Activated T-cell treated with anti-CD3 and anti-CD28 coated beads, Interleukin-2, amount 50 U/mL, for 24 hours (primary cell): Measurements from ENCODE around the gene IL31.
A peak's percentile ranks its signal among the peaks of the same experiment; 100 is the strongest.

ENCODE experiments used
- DNase-seq: peaks from one replicate; pipeline ENCODE4 v3.0.0-alpha.2; 2020
- H3K27ac Mint-ChIP-seq: 2 replicates; pipeline ENCODE4 v1.8.0; 2020; ENCODE audit warnings: mild to moderate bottlenecking, mixed read lengths
- H3K27me3 Mint-ChIP-seq: 2 replicates; pipeline ENCODE4 v1.8.0; 2020; ENCODE audit warnings: mixed read lengths
- H3K36me3 Mint-ChIP-seq: 2 replicates; pipeline ENCODE4 v1.8.0; 2020; ENCODE audit warnings: low read depth, mixed read lengths
- H3K4me1 Mint-ChIP-seq: 2 replicates; pipeline ENCODE4 v1.8.0; 2020; ENCODE audit warnings: low read depth, mixed read lengths
- H3K4me3 Mint-ChIP-seq: 2 replicates; pipeline ENCODE4 v1.8.0; 2020; ENCODE audit warnings: mild to moderate bottlenecking, moderate library complexity, mixed read lengths
- H3K9me3 Mint-ChIP-seq: 2 replicates; pipeline ENCODE4 v1.8.0; 2020; ENCODE audit warnings: mixed read lengths

IL31 gene

DNA sequence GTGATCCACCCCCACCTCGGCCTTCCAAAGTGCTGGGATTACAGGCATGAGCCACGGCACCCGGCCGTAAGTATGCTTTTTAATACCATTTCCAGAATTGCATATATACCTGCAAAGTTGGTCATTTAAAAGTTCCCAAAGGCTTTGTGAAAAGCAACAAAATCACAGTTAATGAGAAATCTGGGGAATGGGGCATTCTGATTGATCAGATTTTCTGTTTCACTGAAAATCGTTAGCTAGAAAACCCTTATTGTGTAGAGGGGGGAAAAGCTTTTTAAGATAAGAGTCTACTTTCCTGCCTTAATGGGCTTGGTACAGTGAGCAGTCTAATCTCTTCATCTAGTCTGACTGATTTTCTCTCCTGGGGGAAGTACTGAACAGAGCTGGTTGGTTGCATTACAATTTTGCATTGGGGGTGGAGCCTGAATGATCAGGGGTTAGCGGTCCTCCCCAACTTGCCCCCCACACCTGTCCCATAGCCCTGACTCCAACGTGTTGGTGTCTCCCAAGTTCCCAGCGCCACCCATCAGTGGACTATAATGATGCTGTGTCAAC lies 23.8 kb downstream of the IL31 start:
- no peaks in the 10 kb centered on the region for H3K9me3 Mint-ChIP-seq
- peaks cover 8% of the 10 kb centered on the region for H3K4me1 Mint-ChIP-seq
- no peaks in the 10 kb centered on the region for H3K27me3 Mint-ChIP-seq
- H3K4me3 Mint-ChIP-seq = no peak overlapping the region
- H3K36me3 Mint-ChIP-seq = no peaks in the 10 kb centered on the region
- no peak overlapping the region for H3K27ac Mint-ChIP-seq
- no peak for DNase-seq

DNA sequence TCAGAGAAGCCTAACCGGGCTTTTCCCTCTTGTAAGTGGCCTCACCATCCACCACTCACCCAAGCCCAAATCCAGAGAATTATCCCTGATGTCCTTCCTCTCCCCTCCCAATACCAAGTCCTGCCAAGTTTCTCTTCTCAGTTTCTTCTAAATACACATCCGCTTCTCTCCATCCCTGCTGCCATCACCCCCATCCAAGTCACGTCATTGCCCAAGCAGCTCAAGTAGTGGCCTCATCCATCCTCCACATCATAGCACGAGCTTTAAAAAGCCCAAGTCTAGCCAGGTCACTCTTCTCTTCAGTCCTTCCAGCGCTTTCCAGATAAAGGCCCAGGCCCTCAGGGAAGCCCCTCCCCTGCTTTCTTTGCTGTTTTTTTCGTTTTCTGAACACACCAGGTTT lies 25.4 kb downstream of the IL31 start:
- no peak for DNase-seq

DNA sequence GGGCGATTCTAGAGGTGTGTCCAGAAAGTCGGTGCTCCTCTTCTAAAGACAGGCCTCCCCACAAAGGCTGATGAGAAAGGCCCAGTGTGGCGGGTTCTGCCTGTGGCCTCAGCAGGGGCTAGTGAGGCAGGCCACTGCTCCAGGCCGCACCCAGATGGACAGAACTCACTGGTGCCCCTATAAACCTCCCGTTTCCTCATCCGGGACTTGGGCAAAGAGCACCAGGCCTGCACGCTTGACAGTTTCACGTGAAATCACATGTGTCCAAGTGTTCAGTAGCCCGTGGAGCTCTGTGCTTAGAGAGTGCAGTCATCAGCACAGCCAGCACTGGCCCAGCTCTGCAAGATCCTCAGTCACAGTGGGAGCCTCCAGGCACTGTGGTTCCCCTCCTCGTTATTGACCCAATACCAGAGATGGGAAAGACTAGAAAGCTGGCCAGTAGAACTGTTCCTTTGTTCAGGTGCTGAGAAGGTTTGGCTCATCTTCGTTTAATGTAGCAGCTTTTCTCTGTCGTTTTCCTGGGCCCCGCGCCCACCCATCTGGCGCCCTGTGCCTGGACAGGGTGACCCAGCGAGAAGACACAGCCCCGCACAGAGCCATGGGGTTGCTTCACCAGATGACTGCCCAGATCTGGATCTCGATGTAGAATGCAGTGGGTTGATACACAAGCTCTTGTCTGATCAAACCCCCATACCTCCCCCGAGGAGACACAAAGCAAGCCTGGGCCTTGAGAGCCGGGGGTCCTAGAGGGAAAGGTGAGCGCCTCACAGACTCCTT lies 26.3 kb downstream of the IL31 start:
- no peak overlapping the region for H3K4me3 Mint-ChIP-seq
- no peak for DNase-seq
- peaks cover 14% of the 10 kb centered on the region for H3K36me3 Mint-ChIP-seq
- no peaks in the 10 kb centered on the region for H3K9me3 Mint-ChIP-seq
- no peaks in the 10 kb centered on the region for H3K27me3 Mint-ChIP-seq
- H3K4me1 Mint-ChIP-seq = peaks cover 8% of the 10 kb centered on the region
- no peak overlapping the region for H3K27ac Mint-ChIP-seq

More for the DNA sequence above, 25.4 kb downstream of the IL31 start:
- Mint-ChIP-seq H3K27me3 (no peaks in the 10 kb centered on the region), H3K4me3 (no peak overlapping the region), H3K9me3 (no peaks in the 10 kb centered on the region), H3K36me3 (peaks cover 5% of the 10 kb centered on the region), H3K4me1 (peaks cover 8% of the 10 kb centered on the region), H3K27ac (no peak overlapping the region)

- Mint-ChIP-seq H3K4me3 (no peak overlapping the region), H3K4me1 (peaks cover 8% of the 10 kb centered on the region), H3K27me3 (no peaks in the 10 kb centered on the region), H3K9me3 (no peaks in the 10 kb centered on the region), H3K36me3 (peaks cover 34% of the 10 kb centered on the region), H3K27ac (no peak overlapping the region)
- no peak for DNase-seq
Observed at GRCh38 chr12:122145505-122146330, 28.3 kb downstream of the IL31 start.

DNA sequence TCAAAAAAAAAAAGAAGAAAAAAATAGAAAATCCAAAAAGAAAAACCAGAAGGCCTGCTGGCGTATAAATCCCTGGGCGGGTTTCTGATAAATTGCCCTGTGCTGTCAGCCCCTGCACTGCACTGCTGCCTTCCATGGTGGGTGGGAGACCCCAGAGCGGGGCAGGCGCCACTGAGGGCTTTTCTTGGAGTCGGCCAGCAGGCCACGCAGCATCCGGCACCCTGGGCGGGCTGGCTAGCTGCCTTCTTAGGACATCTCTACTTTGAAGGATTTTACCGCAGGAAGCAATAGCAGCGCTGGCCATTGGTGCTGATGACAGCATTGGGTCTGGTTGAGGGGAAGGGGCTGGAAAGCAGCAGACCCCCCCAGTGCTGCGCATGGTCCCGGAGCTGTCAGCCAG lies 29.1 kb downstream of the IL31 start:
- H3K27me3 Mint-ChIP-seq = no peaks in the 10 kb centered on the region
- no peaks in the 10 kb centered on the region for H3K9me3 Mint-ChIP-seq
- no peak overlapping the region for H3K4me3 Mint-ChIP-seq
- DNase-seq = no peak
- no peak overlapping the region for H3K27ac Mint-ChIP-seq
- H3K4me1 Mint-ChIP-seq = peaks cover 8% of the 10 kb centered on the region
- peaks cover 39% of the 10 kb centered on the region for H3K36me3 Mint-ChIP-seq

- H3K4me1 Mint-ChIP-seq = no peaks in the 10 kb centered on the region
- DNase-seq = no peak
- no peak overlapping the region for H3K4me3 Mint-ChIP-seq
- peak overlapping the region; percentile 22 for H3K27ac Mint-ChIP-seq
- no peaks in the 10 kb centered on the region for H3K27me3 Mint-ChIP-seq
- H3K9me3 Mint-ChIP-seq = no peaks in the 10 kb centered on the region
- peaks cover 57% of the 10 kb centered on the region for H3K36me3 Mint-ChIP-seq
Observed at GRCh38 chr12:122142857-122143256, 31.2 kb downstream of the IL31 start.

DNA sequence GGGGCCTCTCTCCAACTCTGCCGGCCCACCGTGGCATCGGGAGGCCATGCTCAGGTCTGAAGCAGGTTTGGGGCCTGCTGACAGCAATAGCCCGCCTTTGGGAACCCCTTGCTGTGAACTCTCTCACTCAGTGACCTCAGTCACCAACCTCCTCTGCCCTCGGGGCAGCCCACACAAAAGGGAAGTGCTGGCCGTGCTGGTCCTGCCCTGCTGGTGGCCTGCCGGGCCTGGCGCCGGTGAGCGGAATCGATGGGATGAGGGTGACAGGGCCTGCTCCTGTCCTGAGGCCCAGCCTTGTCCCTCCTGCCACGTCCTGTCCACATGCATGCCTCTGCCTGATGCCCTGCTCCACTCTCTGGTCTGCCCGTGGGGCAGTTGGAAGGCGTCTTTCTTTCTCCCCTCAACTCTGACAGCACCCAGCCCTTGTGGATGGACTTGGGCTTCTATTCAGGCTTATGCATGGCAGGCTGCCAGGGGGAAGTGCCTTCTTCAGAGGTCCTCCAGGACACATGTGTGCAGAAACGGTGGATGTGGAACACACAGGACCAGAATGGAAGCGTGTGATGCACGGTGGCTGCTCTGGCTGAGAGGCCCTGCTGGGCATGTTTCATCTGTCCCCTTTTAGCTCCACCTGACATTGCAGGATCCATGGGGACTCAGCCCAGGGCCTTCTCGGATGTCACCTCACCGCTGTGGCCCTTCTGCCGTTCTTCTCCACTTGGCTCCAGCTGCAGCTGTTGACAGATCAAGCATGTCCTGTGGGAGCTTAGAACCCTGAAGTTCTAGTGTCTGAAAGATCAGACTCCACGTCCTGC lies 31.9 kb downstream of the IL31 start:
- DNase-seq = no peak
- H3K27me3 Mint-ChIP-seq = no peaks in the 10 kb centered on the region
- H3K27ac Mint-ChIP-seq = no peak overlapping the region
- peaks cover 62% of the 10 kb centered on the region for H3K36me3 Mint-ChIP-seq
- H3K4me1 Mint-ChIP-seq = no peaks in the 10 kb centered on the region
- no peak overlapping the region for H3K4me3 Mint-ChIP-seq
- H3K9me3 Mint-ChIP-seq = no peaks in the 10 kb centered on the region

DNA sequence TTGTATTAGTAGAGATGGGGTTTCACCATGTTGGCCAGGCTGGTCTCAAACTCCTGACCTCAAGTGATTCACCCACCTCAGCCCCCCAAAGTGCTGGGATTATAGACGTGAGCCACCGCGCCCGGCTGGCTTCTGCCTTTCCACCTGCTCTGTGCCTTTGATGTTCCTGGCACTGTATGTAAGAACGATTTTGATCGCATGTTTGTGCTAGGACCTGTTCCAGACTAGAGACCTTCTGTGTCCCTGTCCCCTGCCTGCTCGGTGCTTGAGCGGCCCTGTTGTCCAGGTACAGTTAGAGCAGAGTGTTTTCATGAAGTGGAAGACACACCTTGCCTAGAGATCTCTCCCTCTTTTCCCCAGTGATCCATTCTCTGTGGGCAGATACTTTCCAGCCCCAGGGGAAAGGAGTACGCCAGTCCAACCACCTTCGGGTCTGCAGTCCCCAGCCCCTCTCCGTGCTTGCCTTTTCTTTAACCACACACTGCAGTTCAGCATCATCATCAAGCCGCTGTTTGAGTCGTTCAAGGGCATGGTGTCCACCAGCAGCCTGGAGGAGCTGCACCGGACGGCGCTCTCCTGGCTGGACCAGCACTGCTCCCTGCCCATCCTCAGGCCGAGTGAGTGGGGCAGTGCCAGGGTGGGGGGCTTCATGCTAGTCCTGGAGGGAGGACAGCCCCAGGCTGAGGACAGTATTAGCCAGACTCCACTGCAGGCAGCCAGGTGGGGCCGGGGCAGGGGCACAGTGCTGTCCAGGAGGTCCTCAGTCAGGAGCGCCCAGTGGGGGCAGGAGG lies 33.4 kb downstream of the IL31 start:
- H3K27ac Mint-ChIP-seq = no peak overlapping the region
- no peak overlapping the region for H3K4me3 Mint-ChIP-seq
- H3K9me3 Mint-ChIP-seq = no peaks in the 10 kb centered on the region
- no peaks in the 10 kb centered on the region for H3K27me3 Mint-ChIP-seq
- no peaks in the 10 kb centered on the region for H3K4me1 Mint-ChIP-seq
- no peak for DNase-seq
- peaks cover 71% of the 10 kb centered on the region for H3K36me3 Mint-ChIP-seq

DNA sequence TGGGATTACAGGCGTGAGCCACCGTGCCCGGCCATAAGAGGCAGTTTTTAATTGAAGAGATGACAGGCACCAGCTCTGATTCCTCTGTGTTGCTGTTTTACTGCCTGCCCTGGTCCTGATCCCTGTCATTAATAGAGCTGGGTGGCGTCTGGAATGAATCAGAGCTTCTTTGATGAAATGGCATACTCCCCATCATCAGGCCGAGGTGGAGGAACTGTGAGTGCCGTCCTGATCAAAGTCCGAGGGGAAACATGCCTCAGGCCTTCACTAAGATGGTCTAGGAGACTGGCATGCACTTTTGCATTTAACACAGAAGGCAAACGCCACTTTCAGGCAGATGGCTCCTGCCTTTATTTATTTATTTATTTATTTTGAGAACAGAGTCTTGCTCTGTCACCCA lies 34.1 kb downstream of the IL31 start:
- H3K27ac Mint-ChIP-seq = no peak overlapping the region
- H3K27me3 Mint-ChIP-seq = no peaks in the 10 kb centered on the region
- no peak for DNase-seq
- no peak overlapping the region for H3K4me3 Mint-ChIP-seq
- H3K4me1 Mint-ChIP-seq = no peaks in the 10 kb centered on the region
- no peaks in the 10 kb centered on the region for H3K9me3 Mint-ChIP-seq
- H3K36me3 Mint-ChIP-seq = peaks cover 78% of the 10 kb centered on the region

DNA sequence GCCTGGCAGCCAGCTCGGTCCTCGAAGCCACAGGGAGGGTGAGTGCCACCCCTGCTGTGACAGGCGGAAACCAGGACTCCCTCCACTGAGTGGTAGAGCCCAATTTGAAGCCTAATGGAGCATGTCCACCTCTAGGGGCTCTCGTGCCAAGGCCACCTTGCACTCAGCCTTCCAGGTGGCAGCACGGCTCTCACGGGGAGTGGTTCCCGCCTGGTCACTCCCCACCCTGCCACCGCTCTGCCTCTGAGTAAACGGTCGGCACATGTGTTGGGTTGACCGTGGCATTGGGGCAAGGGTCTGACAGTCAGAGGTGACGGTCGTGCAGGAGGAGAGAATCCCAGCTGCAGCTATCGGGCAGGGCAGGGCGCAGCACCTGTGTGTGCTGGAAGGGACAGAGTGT lies 34.8 kb downstream of the IL31 start:
- H3K9me3 Mint-ChIP-seq = no peaks in the 10 kb centered on the region
- no peaks in the 10 kb centered on the region for H3K27me3 Mint-ChIP-seq
- DNase-seq = no peak
- H3K4me3 Mint-ChIP-seq = no peak overlapping the region
- no peak overlapping the region for H3K27ac Mint-ChIP-seq
- H3K4me1 Mint-ChIP-seq = no peaks in the 10 kb centered on the region
- peaks cover 83% of the 10 kb centered on the region for H3K36me3 Mint-ChIP-seq

DNA sequence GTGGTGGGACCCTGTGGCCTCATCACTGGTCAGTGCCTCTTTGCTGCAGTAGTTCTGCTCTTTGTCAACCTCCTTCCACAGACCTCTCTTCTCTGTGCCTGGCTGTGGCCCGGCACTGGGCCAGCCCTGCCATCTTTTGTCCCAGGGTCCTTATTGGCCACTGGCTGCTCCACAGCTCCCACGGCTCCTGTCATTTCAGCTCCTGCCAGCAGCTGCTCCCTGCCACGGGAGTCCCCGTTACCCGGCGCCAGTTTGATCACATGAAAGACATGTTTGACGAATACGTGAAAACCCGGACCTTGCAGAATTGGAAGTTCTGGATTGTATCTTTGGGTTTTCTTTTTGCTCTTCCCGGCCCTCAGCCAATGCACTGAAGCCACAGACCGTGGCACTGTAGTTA lies 35.4 kb downstream of the IL31 start:
- H3K4me3 Mint-ChIP-seq = no peak overlapping the region
- DNase-seq = no peak
- no peaks in the 10 kb centered on the region for H3K4me1 Mint-ChIP-seq
- H3K27me3 Mint-ChIP-seq = no peaks in the 10 kb centered on the region
- peaks cover 83% of the 10 kb centered on the region for H3K36me3 Mint-ChIP-seq
- no peaks in the 10 kb centered on the region for H3K9me3 Mint-ChIP-seq
- no peak overlapping the region for H3K27ac Mint-ChIP-seq

DNA sequence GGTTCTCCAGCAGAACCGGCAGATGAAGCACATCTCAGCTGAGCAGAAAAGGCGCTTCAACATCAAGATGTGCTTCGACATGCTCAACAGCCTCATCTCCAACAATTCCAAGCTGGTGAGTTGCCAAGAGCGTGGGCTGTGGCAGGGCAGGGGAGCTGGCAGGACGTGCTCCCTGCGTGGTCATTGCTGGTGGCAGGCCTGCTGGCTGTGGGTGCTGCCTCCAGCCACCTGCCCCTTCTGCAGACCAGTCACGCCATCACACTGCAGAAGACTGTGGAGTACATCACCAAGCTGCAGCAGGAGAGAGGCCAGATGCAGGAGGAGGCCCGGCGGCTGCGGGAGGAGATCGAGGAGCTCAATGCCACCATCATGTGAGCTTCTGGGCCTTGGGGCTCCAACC lies 35.8 kb downstream of the IL31 start:
- no peaks in the 10 kb centered on the region for H3K9me3 Mint-ChIP-seq
- H3K36me3 Mint-ChIP-seq = peaks cover 83% of the 10 kb centered on the region
- no peak overlapping the region for H3K4me3 Mint-ChIP-seq
- no peak overlapping the region for H3K27ac Mint-ChIP-seq
- no peak for DNase-seq
- H3K4me1 Mint-ChIP-seq = no peaks in the 10 kb centered on the region
- H3K27me3 Mint-ChIP-seq = no peaks in the 10 kb centered on the region

- Mint-ChIP-seq H3K9me3 (no peaks in the 10 kb centered on the region), H3K36me3 (peaks cover 83% of the 10 kb centered on the region), H3K4me1 (no peaks in the 10 kb centered on the region), H3K27ac (no peak overlapping the region), H3K27me3 (no peaks in the 10 kb centered on the region), H3K4me3 (no peak overlapping the region)
- DNase-seq = no peak
Observed at GRCh38 chr12:122137681-122138080, 36.3 kb downstream of the IL31 start.

GRCh38 chr12:122137229-122137628 lies 36.8 kb downstream of the IL31 start:
- H3K27ac Mint-ChIP-seq = no peak overlapping the region
- H3K4me3 Mint-ChIP-seq = no peak overlapping the region
- peaks cover 83% of the 10 kb centered on the region for H3K36me3 Mint-ChIP-seq
- H3K4me1 Mint-ChIP-seq = no peaks in the 10 kb centered on the region
- no peak for DNase-seq
- H3K27me3 Mint-ChIP-seq = no peaks in the 10 kb centered on the region
- H3K9me3 Mint-ChIP-seq = no peaks in the 10 kb centered on the region
